Naive thymus-derived CD8-positive, alpha-beta T cell (primary cell): ENCODE data around the gene RHBDF1. TPM values are rescaled to one million over a fixed set of nuclear protein-coding genes. Genes with fewer than 3 reads are reported as not detected.
A peak's percentile ranks its signal among the peaks of the same experiment; 100 is the strongest.
"Not testable (repeated sequence)": the region's sequence is repeated elsewhere in the genome, so short reads cannot be mapped to it uniquely, and the experiment has no call there.

Experiments used
- ATAC-seq, 2 donors: fragments of 150-1000 bp; cut with Tn5 transposase in 1 of 2; sonication (Bioruptor Pico), chemical (Tn5 transposase) in 1 of 2; 1 replicate in 1 of 2; 2 replicates in 1 of 2; pipeline ENCODE4 v1.10.0; 2021; ENCODE audit warnings: mild to moderate bottlenecking in 2 of 2, moderate library complexity in 2 of 2
- POLR2A ChIA-PET: fragments of 350-600 bp; sonication (Branson Sonifier 250); formaldehyde crosslinking; loops from one replicate; lab custom pipeline; 2021; ENCODE audit warnings: antibody characterized with exemption; lab: Charles Lee
- DNase-seq, 10 donors: peaks; one replicate each; pipeline versions ENCODE4 v3.0.0 to v3.0.0-alpha.2; 2020 to 2022
- H3K27ac Mint-ChIP-seq, 10 donors: one replicate each; pipeline ENCODE4 v1.8.0; 2020 to 2022; ENCODE audit warnings: mild to moderate bottlenecking in 10 of 10, mixed read lengths in 10 of 10, moderate library complexity in 4 of 10, inconsistent platforms in 1 of 10
- H3K27me3 Mint-ChIP-seq, 5 donors: one replicate each; pipeline ENCODE4 v1.8.0; 2021 to 2022; ENCODE audit warnings: mixed read lengths in 5 of 5
- H3K36me3 Mint-ChIP-seq, 3 donors: one replicate each; pipeline ENCODE4 v1.8.0; 2020 to 2022; ENCODE audit warnings: mixed read lengths in 3 of 3, mild to moderate bottlenecking in 2 of 3, inconsistent platforms in 1 of 3
- H3K4me1 Mint-ChIP-seq, 4 donors: one replicate each; pipeline ENCODE4 v1.8.0; 2021 to 2022; ENCODE audit warnings: mixed read lengths in 4 of 4
- H3K4me3 Mint-ChIP-seq, 10 donors: one replicate each; pipeline ENCODE4 v1.8.0; 2020 to 2022; ENCODE audit warnings: mild to moderate bottlenecking in 10 of 10, mixed read lengths in 10 of 10, moderate library complexity in 6 of 10, inconsistent platforms in 1 of 10
- H3K9me3 Mint-ChIP-seq, 9 donors: one replicate each; pipeline ENCODE4 v1.8.0; 2020 to 2022; ENCODE audit warnings: mixed read lengths in 9 of 9, mild to moderate bottlenecking in 3 of 9, inconsistent platforms in 1 of 9, moderate library complexity in 1 of 9
- microRNA-seq: library from miRNA; unstranded; fragments of <30 nt; microRNA quantifications from one replicate; pipeline ENCODE4 v1.2.0, GENCODE V29; 2022; ENCODE audit warnings: borderline microRNAs expressed
- polyA plus RNA-seq, 3 donors: library from polyadenylated mRNA; unstranded; fragments of 300-500 nt; fragmentation: Illumina TruSeq; gene quantifications; one replicate each; pipeline ENCODE4 v1.2.3, GENCODE V29; 2021
- total RNA-seq, 8 experiments: library from RNA in 2 of 8; stranded (reverse) in 2 of 8; gene quantifications; one replicate each; pipeline ENCODE4 v1.2.3 and lab custom pipeline; 2021 to 2026

Gene RHBDF1
- total and polyA plus RNA-seq, 5 experiments from 2014 or later, result 0.50 TPM; not detected in 4

- DNase-seq, H3K27me3 Mint-ChIP-seq, ATAC-seq, H3K36me3 Mint-ChIP-seq, H3K4me1 Mint-ChIP-seq, POLR2A ChIA-PET, H3K27ac Mint-ChIP-seq, H3K9me3 Mint-ChIP-seq, H3K4me3 Mint-ChIP-seq: not testable (repeated sequence)
Observed at GRCh38 chr16:17062-17765, 55.2 kb downstream of the RHBDF1 start.

DNA sequence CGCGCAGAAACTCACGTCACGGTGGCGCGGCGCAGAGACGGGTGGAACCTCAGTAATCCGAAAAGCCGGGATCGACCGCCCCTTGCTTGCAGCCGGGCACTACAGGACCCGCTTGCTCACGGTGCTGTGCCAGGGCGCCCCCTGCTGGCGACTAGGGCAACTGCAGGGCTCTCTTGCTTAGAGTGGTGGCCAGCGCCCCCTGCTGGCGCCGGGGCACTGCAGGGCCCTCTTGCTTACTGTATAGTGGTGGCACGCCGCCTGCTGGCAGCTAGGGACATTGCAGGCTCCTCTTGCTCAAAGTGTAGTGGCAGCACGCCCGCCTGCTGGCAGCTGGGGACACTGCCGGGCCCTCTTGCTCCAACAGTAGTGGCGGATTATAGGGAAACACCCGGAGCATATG, 61.7 kb downstream of the RHBDF1 start:
- H3K4me1 Mint-ChIP-seq, H3K27me3 Mint-ChIP-seq, POLR2A ChIA-PET, H3K36me3 Mint-ChIP-seq, H3K9me3 Mint-ChIP-seq: not testable (repeated sequence)
- peak overlapping the region in 4 of 10 donors; percentile 30 to 77 (median 46) for H3K4me3 Mint-ChIP-seq
- DNase-seq (peak; percentile 62 to 95 (median 88)), ATAC-seq (peak; percentile 41 to 57)
- H3K27ac Mint-ChIP-seq, result peak overlapping the region in 4 of 10 donors; percentile 56 to 86 (median 82)

DNA sequence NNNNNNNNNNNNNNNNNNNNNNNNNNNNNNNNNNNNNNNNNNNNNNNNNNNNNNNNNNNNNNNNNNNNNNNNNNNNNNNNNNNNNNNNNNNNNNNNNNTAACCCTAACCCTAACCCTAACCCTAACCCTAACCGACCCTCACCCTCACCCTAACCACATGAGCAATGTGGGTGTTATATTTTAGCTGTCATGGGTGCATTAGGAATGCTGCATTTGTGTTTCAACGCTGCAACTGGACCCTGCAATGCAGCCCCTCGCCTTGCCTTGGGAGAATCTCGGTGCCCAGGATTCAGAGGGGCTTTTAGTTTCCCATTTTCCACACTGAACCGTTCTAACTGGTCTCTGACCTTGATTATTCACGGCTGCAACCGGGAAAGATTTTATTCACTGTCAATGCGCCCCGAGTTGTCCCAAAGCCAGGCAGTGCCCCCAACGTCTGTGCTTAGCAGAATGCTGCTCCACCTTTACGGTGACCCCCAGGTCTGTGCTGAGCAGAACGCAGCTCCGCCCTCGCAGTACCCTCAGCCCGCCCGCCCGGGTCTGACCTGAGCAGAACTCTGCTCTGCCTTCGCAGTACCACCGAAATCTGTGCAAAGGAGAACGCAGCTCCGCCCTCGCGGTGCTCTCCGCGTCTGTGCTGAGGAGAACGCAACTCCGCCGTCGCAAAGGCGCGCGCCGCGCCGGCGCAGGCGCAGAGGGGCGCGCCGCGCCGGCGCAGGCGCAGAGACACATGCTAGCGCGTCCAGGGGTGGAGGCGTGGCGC, 62.3 kb downstream of the RHBDF1 start:
- no peaks in the 10 kb centered on the region for H3K9me3 Mint-ChIP-seq
- H3K27me3 Mint-ChIP-seq, result no peaks in the 10 kb centered on the region
- H3K27ac Mint-ChIP-seq, result peak overlapping the region in 4 of 10 donors; percentile 3 to 76 (median 44)
- ATAC-seq (peak; percentile 95), DNase-seq (peak in 3 of 10 donors; percentile 9 to 23 (median 10))
- H3K36me3 Mint-ChIP-seq, result no peaks in the 10 kb centered on the region
- H3K4me3 Mint-ChIP-seq, result peak overlapping the region in 9 of 10 donors; percentile 45 to 86 (median 70)
- POLR2A ChIA-PET, result no interaction called here
- H3K4me1 Mint-ChIP-seq, result no peaks in the 10 kb centered on the region

Small RNA genes within 50 kb of the gene (microRNA-seq; reads per million reads assigned to microRNA genes)
- gene MIR6859-4, result not detected

Other genes starting within 250 kb of the RHBDF1 start
- 10 to 100 TPM; 16.2 to 17.1 TPM for gene POLR3K, start 19.0 kb downstream of the RHBDF1 start, total RNA-seq
- gene POLR3K, start 19.0 kb downstream of the RHBDF1 start, polyA plus RNA-seq, result 10 to 100 TPM; 20.9 to 29.5 (median 23.1) TPM
- 10 to 100 TPM in 1 of 2 experiments, 1 to 10 TPM in 1; 9.5 to 11.3 TPM for gene SNRNP25, start 18.8 kb downstream of the RHBDF1 start, total RNA-seq
- gene SNRNP25, start 18.8 kb downstream of the RHBDF1 start, polyA plus RNA-seq, result 10 to 100 TPM; 20.2 to 30.2 (median 22.3) TPM
- 10 to 100 TPM; 24.5 to 27.2 TPM for gene MPG, start 5.6 kb upstream of the RHBDF1 start, total RNA-seq
- gene MPG, start 5.6 kb upstream of the RHBDF1 start, polyA plus RNA-seq, result 10 to 100 TPM; 46.0 to 57.7 (median 51.8) TPM
- gene NPRL3, start 66.0 kb upstream of the RHBDF1 start, total RNA-seq, result 10 to 100 TPM; 40.7 to 41.3 TPM
- gene NPRL3, start 66.0 kb upstream of the RHBDF1 start, polyA plus RNA-seq, result 10 to 100 TPM in 2 of 3 donors, 1 to 10 TPM in 1; 5.9 to 16.2 (median 13.1) TPM
- gene HBZ, start 80.0 kb upstream of the RHBDF1 start, total RNA-seq, result not detected
- not detected for gene HBZ, start 80.0 kb upstream of the RHBDF1 start, polyA plus RNA-seq
- gene HBM, start 93.3 kb upstream of the RHBDF1 start, total RNA-seq, result not detected
- gene HBM, start 93.3 kb upstream of the RHBDF1 start, polyA plus RNA-seq, result not detected
- not detected for gene HBA2, start 100.2 kb upstream of the RHBDF1 start, total RNA-seq
- 1 to 10 TPM in 1 of 3 donors, under 1 TPM in 1, not detected in 1; 0.89 to 8.6 TPM for gene HBA2, start 100.2 kb upstream of the RHBDF1 start, polyA plus RNA-seq
- not detected for gene HBA1, start 104.0 kb upstream of the RHBDF1 start, total RNA-seq
- gene HBA1, start 104.0 kb upstream of the RHBDF1 start, polyA plus RNA-seq, result 1 to 10 TPM in 1 of 3 donors, not detected in 2; 1.7 TPM
- not detected for gene HBQ1, start 107.8 kb upstream of the RHBDF1 start, total RNA-seq
- under 1 TPM in 1 of 3 donors, not detected in 2; 0.71 TPM for gene HBQ1, start 107.8 kb upstream of the RHBDF1 start, polyA plus RNA-seq
- 100 to 1,000 TPM; 193 to 194 TPM for gene LUC7L, start 156.8 kb upstream of the RHBDF1 start, total RNA-seq
- gene LUC7L, start 156.8 kb upstream of the RHBDF1 start, polyA plus RNA-seq, result 10 to 100 TPM in 1 of 3 donors, 1 to 10 TPM in 2; 4.5 to 11.9 (median 7.2) TPM
- 10 to 100 TPM; 36.7 to 46.5 TPM for gene FAM234A, start 162.2 kb upstream of the RHBDF1 start, total RNA-seq
- gene FAM234A, start 162.2 kb upstream of the RHBDF1 start, polyA plus RNA-seq, result 10 to 100 TPM; 18.8 to 46.4 (median 34.4) TPM
- gene RGS11, start 203.3 kb upstream of the RHBDF1 start, total RNA-seq, result not detected
- not detected for gene RGS11, start 203.3 kb upstream of the RHBDF1 start, polyA plus RNA-seq
- under 1 TPM in 1 of 2 experiments, not detected in 1; 0.68 TPM for gene ARHGDIG, start 208.0 kb upstream of the RHBDF1 start, total RNA-seq
- not detected for gene ARHGDIG, start 208.0 kb upstream of the RHBDF1 start, polyA plus RNA-seq
- gene PDIA2, start 210.5 kb upstream of the RHBDF1 start, total RNA-seq, result under 1 TPM in 1 of 2 experiments, not detected in 1; 0.44 TPM
- gene PDIA2, start 210.5 kb upstream of the RHBDF1 start, polyA plus RNA-seq, result not detected